Adrenal gland (tissue), 5 donors: ENCODE results near the gene C14orf132.

Experiments
- CTCF ChIP-seq, 6 experiments: fragments of 450-650 bp in 4 of 6; fragments of 200-600 bp in 2 of 6; sonication (generic) in 1 of 6; IDR thresholded peaks; 1 replicate in 5 of 6; 2 replicates in 1 of 6; pipeline versions ENCODE4 v1.5.1 to v1.8.0; 2016 to 2021; ENCODE audit warnings: antibody characterized with exemption in 6 of 6, mild to moderate bottlenecking in 2 of 6, moderate library complexity in 1 of 6
- POLR2A ChIP-seq, 2 donors: fragments of 450-650 bp; IDR thresholded peaks; one replicate each; pipeline ENCODE4 v1.6.1; 2017; ENCODE audit warnings: antibody characterized with exemption in 2 of 2, mild to moderate bottlenecking in 2 of 2, moderate library complexity in 1 of 2
- donor health status: DM: no; HTN: no; CAD: no.

DNA sequence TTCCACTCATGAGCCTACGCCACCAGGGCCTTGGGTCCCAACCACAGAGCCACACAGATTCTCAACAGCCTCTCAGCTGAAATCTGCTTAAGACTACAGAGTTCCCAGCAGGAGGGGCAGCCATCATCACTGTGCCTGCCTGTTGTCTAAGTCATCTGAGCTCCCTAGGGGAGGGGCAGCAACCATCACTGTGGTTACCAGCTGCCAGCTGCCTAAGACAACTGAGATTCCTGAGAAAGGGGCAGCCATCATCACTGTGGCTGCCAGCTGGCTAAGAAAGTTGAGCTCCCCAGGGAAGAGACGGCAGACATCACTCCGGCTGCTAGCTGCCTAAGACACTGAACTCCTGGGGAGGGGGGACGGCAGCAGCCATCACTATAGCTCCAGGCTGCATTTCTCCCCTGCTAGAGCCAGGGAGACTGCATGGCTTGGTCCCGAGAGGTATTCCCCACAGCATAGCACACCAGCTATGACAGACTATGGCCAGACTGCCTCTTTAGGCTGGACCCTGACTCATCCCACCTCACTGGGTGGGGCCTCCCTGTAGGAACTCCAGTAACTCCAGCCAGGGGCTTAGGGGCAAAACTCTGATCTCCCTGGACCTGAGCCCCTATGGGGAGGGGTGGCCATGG lies 37.2 kb upstream of the C14orf132 start:
- TF ChIP-seq CTCF (IDR thresholded peaks at IDR 0.05) (no peak), POLR2A (IDR thresholded peaks at IDR 0.05) (no peak)
